GM23338 (cell line): Measurements from ENCODE around the gene USP17L21. TPM values are rescaled to one million over a fixed set of nuclear protein-coding genes. Genes with fewer than 3 reads are reported as not detected.
"Not testable (repeated sequence)": the region's sequence is repeated elsewhere in the genome, so short reads cannot be mapped to it uniquely, and the experiment has no call there.

Source experiments
- ATAC-seq: fragments of 200-7000 bp; cut with Tn5 transposase; 3 replicates; pipeline ENCODE4 v1.9.1; 2020
- DNase-seq: peaks from one replicate; pipeline ENCODE4 v3.0.0-alpha.2; 2015; ENCODE audit warnings: low spot score
- H2AFZ ChIP-seq: fragments of 200-600 bp; sonication (generic); 2 replicates; pipeline ENCODE4 v1.8.0; 2016; ENCODE audit warnings: antibody characterized with exemption, mild to moderate bottlenecking, moderate library complexity
- H3F3A ChIP-seq: fragments of 200-600 bp; sonication (generic); replicated peaks from 2 replicates; pipeline ENCODE4 v1.8.0; 2017; ENCODE audit warnings: antibody characterized with exemption, mixed run types, low read depth
- H3K27ac ChIP-seq: fragments of 200-600 bp; sonication (generic); 2 replicates; pipeline ENCODE4 v1.6.1; 2016; ENCODE audit warnings: low read depth
- H3K27me3 ChIP-seq: fragments of 200-600 bp; sonication (generic); 2 replicates; pipeline ENCODE4 v1.8.0; 2016; ENCODE audit warnings: mild to moderate bottlenecking, mixed run types, moderate library complexity; ENCODE audit not compliant: insufficient read depth
- H3K36me3 ChIP-seq: fragments of 200-600 bp; sonication (generic); 2 replicates; pipeline ENCODE4 v1.8.0; 2016; ENCODE audit warnings: mild to moderate bottlenecking; ENCODE audit not compliant: insufficient read depth
- H3K4me1 ChIP-seq: fragments of 200-600 bp; sonication (generic); 2 replicates; pipeline ENCODE4 v1.8.0; 2016; ENCODE audit warnings: mild to moderate bottlenecking, moderate library complexity; ENCODE audit not compliant: insufficient read depth
- H3K4me2 ChIP-seq: fragments of 200-600 bp; sonication (generic); 2 replicates; pipeline ENCODE4 v1.7.1; 2017; ENCODE audit warnings: mixed run types
- H3K4me3 ChIP-seq: fragments of 200-600 bp; sonication (generic); 2 replicates; pipeline ENCODE4 v1.6.1; 2016; ENCODE audit warnings: mixed run types
- H3K79me2 ChIP-seq: fragments of 200-600 bp; sonication (generic); replicated peaks from 2 replicates; pipeline ENCODE4 v1.8.0; 2017; ENCODE audit warnings: mild to moderate bottlenecking; ENCODE audit not compliant: insufficient read depth
- H3K9me2 ChIP-seq: fragments of 200-600 bp; sonication (generic); 2 replicates; pipeline ENCODE4 v1.8.0; 2017; ENCODE audit not compliant: insufficient read depth
- H4K20me1 ChIP-seq: fragments of 200-600 bp; sonication (generic); replicated peaks from 2 replicates; pipeline ENCODE4 v1.8.0; 2017; ENCODE audit warnings: mild to moderate bottlenecking; ENCODE audit not compliant: insufficient read depth
- H3K27ac Mint-ChIP-seq: 2 replicates; pipeline ENCODE4 v1.8.0; 2020; ENCODE audit warnings: inconsistent platforms, mild to moderate bottlenecking, moderate library complexity, mixed read lengths
- H3K27me3 Mint-ChIP-seq: 3 replicates; pipeline ENCODE4 v1.8.0; 2022; ENCODE audit warnings: low read depth, mild to moderate bottlenecking, moderate library complexity, mixed read lengths, inconsistent platforms; ENCODE audit not compliant: insufficient read depth, poor library complexity
- H3K36me3 Mint-ChIP-seq: 3 replicates; pipeline ENCODE4 v1.8.0; 2021; ENCODE audit warnings: low read depth, mild to moderate bottlenecking, inconsistent platforms, moderate library complexity, mixed read lengths
- H3K4me1 Mint-ChIP-seq: 3 replicates; pipeline ENCODE4 v1.8.0; 2020; ENCODE audit warnings: mild to moderate bottlenecking, inconsistent platforms, mixed read lengths
- H3K4me3 Mint-ChIP-seq: 3 replicates; pipeline ENCODE4 v1.8.0; 2021; ENCODE audit warnings: moderate library complexity, mild to moderate bottlenecking, inconsistent platforms, mixed read lengths
- H3K9me3 Mint-ChIP-seq: 3 replicates; pipeline ENCODE4 v1.8.0; 2020; ENCODE audit warnings: moderate library complexity, mild to moderate bottlenecking, inconsistent platforms, mixed read lengths
- CTCF ChIP-seq, 2 experiments: fragments of 200-600 bp in 1 of 2; sonication (generic) in 1 of 2; conservative IDR thresholded peaks; 2 replicates each; pipeline versions ENCODE4 v1.5.1 to v1.6.1; 2016 to 2017; ENCODE audit warnings: antibody characterized with exemption in 2 of 2, low read depth in 2 of 2, mild to moderate bottlenecking in 2 of 2, moderate library complexity in 1 of 2
- polyA plus RNA-seq: library from polyadenylated mRNA; unstranded; fragments of >200 nt; fragmentation: Nextera tagmentation; extraction: Ambion mirVana; gene quantifications from 2 replicates; pipeline ENCODE4 v1.2.1, GENCODE V29; 2016
- total RNA-seq: library from RNA; depleted of rRNA; stranded (reverse); fragments of >200 nt; shearing (Covaris generic); gene quantifications from 2 replicates; pipeline ENCODE4 v1.2.3, GENCODE V29; 2014

The USP17L21 gene
- total and polyA plus RNA-seq, 2 experiments from 2014 or later: not detected

- H3K27me3 Mint-ChIP-seq, H3K4me1 ChIP-seq, H3K27ac ChIP-seq: not testable (repeated sequence)
Observed at GRCh38 chr4:9230249-9230648, 32.4 kb upstream of the USP17L21 start.

GRCh38 chr4:9234085-9234484 is 28.6 kb upstream of the USP17L21 start, which contains the start of gene USP17L15:
Gene USP17L15 (plus strand): TSS chr4:9234385. CDS start chr4:9234385, 0 bp downstream.
- H3K9me3 Mint-ChIP-seq, H3K4me3 ChIP-seq, H3K4me1 ChIP-seq, H3K27ac Mint-ChIP-seq, H3K36me3 Mint-ChIP-seq, H3K9me2 ChIP-seq, H3F3A ChIP-seq, H3K4me3 Mint-ChIP-seq, ATAC-seq, H3K27me3 Mint-ChIP-seq, H3K79me2 ChIP-seq, H3K27me3 ChIP-seq, H3K27ac ChIP-seq, H3K36me3 ChIP-seq, H3K4me1 Mint-ChIP-seq, H4K20me1 ChIP-seq, DNase-seq, H2AFZ ChIP-seq, H3K4me2 ChIP-seq: not testable (repeated sequence)

More at GRCh38 chr4:9230249-9230648, 32.4 kb upstream of the USP17L21 start:
- H3K4me3 Mint-ChIP-seq, H3K79me2 ChIP-seq, H3K4me2 ChIP-seq, H3K9me3 Mint-ChIP-seq, H3K4me1 Mint-ChIP-seq, H3F3A ChIP-seq, H3K4me3 ChIP-seq, H3K27ac Mint-ChIP-seq, H2AFZ ChIP-seq, DNase-seq, ATAC-seq, H3K9me2 ChIP-seq, H4K20me1 ChIP-seq, H3K36me3 Mint-ChIP-seq, H3K27me3 ChIP-seq, H3K36me3 ChIP-seq: not testable (repeated sequence)
- TF ChIP-seq CTCF (conservative IDR thresholded peaks at IDR 0.05; ENCODE audit: low read depth in 2 of 2): 0 out of 4 replicates have a peak, but pooled peaks of 1 of the 2 experiments have one; percentile 4

- not testable (repeated sequence) for H3K79me2 ChIP-seq, H3K36me3 ChIP-seq, H3F3A ChIP-seq, H3K36me3 Mint-ChIP-seq, H3K4me2 ChIP-seq, H3K9me3 Mint-ChIP-seq, H2AFZ ChIP-seq, H3K27me3 Mint-ChIP-seq, H3K4me1 Mint-ChIP-seq, H3K27ac ChIP-seq, ATAC-seq, H3K4me3 Mint-ChIP-seq, H4K20me1 ChIP-seq, H3K27ac Mint-ChIP-seq, H3K4me1 ChIP-seq, H3K4me3 ChIP-seq, H3K9me2 ChIP-seq, H3K27me3 ChIP-seq
- DNase-seq: peak; percentile 0
Observed at GRCh38 chr4:9238461-9238860, 24.2 kb upstream of the USP17L21 start.

GRCh38 chr4:9243579-9243978 is 19.1 kb upstream of the USP17L21 start, which contains the start of gene USP17L17:
Gene USP17L17 (plus strand): TSS chr4:9243879. CDS start chr4:9243879, 0 bp downstream.
- H3F3A ChIP-seq, H3K36me3 Mint-ChIP-seq, DNase-seq, H3K27ac Mint-ChIP-seq, H3K79me2 ChIP-seq, H3K27ac ChIP-seq, H3K36me3 ChIP-seq, H4K20me1 ChIP-seq, ATAC-seq, H3K4me2 ChIP-seq, H3K4me3 Mint-ChIP-seq, H3K9me2 ChIP-seq, H3K27me3 Mint-ChIP-seq, H3K4me1 ChIP-seq, H3K27me3 ChIP-seq, H2AFZ ChIP-seq, H3K9me3 Mint-ChIP-seq, H3K4me3 ChIP-seq, H3K4me1 Mint-ChIP-seq: not testable (repeated sequence)

GRCh38 chr4:9247953-9248680 is 14.6 kb upstream of the USP17L21 start, which contains the start of gene USP17L18:
Gene USP17L18 (plus strand): TSS chr4:9248630. CDS start chr4:9248630, 0 bp downstream.
- peak; percentile 0 for DNase-seq
- not testable (repeated sequence) for H3K27ac Mint-ChIP-seq, H3K36me3 ChIP-seq, H3K4me1 Mint-ChIP-seq, H3K4me3 ChIP-seq, ATAC-seq, H3K27me3 ChIP-seq, H3K27me3 Mint-ChIP-seq, H4K20me1 ChIP-seq, H3K4me3 Mint-ChIP-seq, H3K4me2 ChIP-seq, H3F3A ChIP-seq, H3K36me3 Mint-ChIP-seq, H3K79me2 ChIP-seq, H3K4me1 ChIP-seq, H3K27ac ChIP-seq, H3K9me3 Mint-ChIP-seq, H2AFZ ChIP-seq, H3K9me2 ChIP-seq

- H3K9me2 ChIP-seq, H3K27ac ChIP-seq, H3K79me2 ChIP-seq, H4K20me1 ChIP-seq, H3K36me3 Mint-ChIP-seq, H3K4me2 ChIP-seq, H3K27ac Mint-ChIP-seq, H3K27me3 ChIP-seq, DNase-seq, ATAC-seq, H3K4me1 Mint-ChIP-seq, H3K36me3 ChIP-seq, H2AFZ ChIP-seq, H3F3A ChIP-seq, H3K27me3 Mint-ChIP-seq, H3K4me3 Mint-ChIP-seq, H3K9me3 Mint-ChIP-seq, H3K4me1 ChIP-seq, H3K4me3 ChIP-seq: not testable (repeated sequence)
Observed at GRCh38 chr4:9253078-9253477, 9.6 kb upstream of the USP17L21 start, which contains the start of gene USP17L19. Gene USP17L19 (plus strand): TSS chr4:9253378. CDS start chr4:9253378, 0 bp downstream.
